Lower lobe of right lung (tissue), 2 donors: ENCODE results near the gene NFIA. TPM values are rescaled to one million over a fixed set of nuclear protein-coding genes. Genes with fewer than 3 reads are reported as not detected.

Experiments used
- ATAC-seq, 2 donors: fragments of 200-7000 bp; cut with Tn5 transposase; one replicate each; pipeline ENCODE4 v1.9.1; 2020 to 2022; ENCODE audit warnings: mild to moderate bottlenecking in 2 of 2, moderate library complexity in 2 of 2
- DNase-seq: peaks from one replicate; pipeline ENCODE4 v3.0.0-alpha.2; 2020
- H3K27ac ChIP-seq: fragments of 200-600 bp; one replicate; pipeline ENCODE4 v1.8.0; 2022
- H3K27me3 ChIP-seq: fragments of 200-600 bp; one replicate; pipeline ENCODE4 v1.8.0; 2022; ENCODE audit warnings: low read depth
- H3K36me3 ChIP-seq: fragments of 200-600 bp; one replicate; pipeline ENCODE4 v1.8.0; 2022; ENCODE audit warnings: mild to moderate bottlenecking
- H3K4me1 ChIP-seq: fragments of 200-600 bp; one replicate; pipeline ENCODE4 v1.8.0; 2022
- H3K4me3 ChIP-seq: fragments of 200-600 bp; one replicate; pipeline ENCODE4 v1.8.0; 2022; ENCODE audit warnings: mild to moderate bottlenecking
- H3K9me3 ChIP-seq: fragments of 200-600 bp; one replicate; pipeline ENCODE4 v1.8.0; 2022
- CTCF ChIP-seq: fragments of 200-600 bp; IDR thresholded peaks from one replicate; pipeline ENCODE4 v1.8.0; 2022; ENCODE audit warnings: antibody characterized with exemption, mild to moderate bottlenecking
- intact Hi-C: fragments of 100-400 bp; cut with DNase I; formaldehyde crosslinking; loops from one replicate; pipeline ENCODE4 v1.11.0; 2022
- total RNA-seq: library from RNA; stranded (reverse); fragmentation: NEBNext Ultra II Directional; extraction: Animal tissue kit (Norgen Biotek cat#: 25700); gene quantifications from one replicate; pipeline ENCODE4 v1.2.1, GENCODE V29; 2021
- donor health status: DM: no; HTN: yes; CAD: no; lungs with severe emphysema.

Gene NFIA
- total RNA-seq, 1 donor from 2014 or later, result 70.0 TPM

GRCh38 chr1:61391730-61392129, 309.4 kb downstream of the NFIA start:
- no peak for TF ChIP-seq CTCF
- Histone ChIP-seq H3K27ac (no peak overlapping the region), H3K4me1 (peaks cover 4% of the 10 kb centered on the region), H3K36me3 (peaks cover 11% of the 10 kb centered on the region), H3K27me3 (no peaks in the 10 kb centered on the region), H3K4me3 (no peak overlapping the region), H3K9me3 (peaks cover 9% of the 10 kb centered on the region)
- DNase-seq, result no peak
- intact Hi-C loops, result no loop called here
- ATAC-seq, result no peak

- ATAC-seq, result no peak
- H3K4me1 ChIP-seq, result peaks cover 4% of the 10 kb centered on the region
- no peak for DNase-seq
- no peak for TF ChIP-seq CTCF
- intact Hi-C loops, result no loop called here
- no peak overlapping the region for H3K4me3 ChIP-seq
- H3K9me3 ChIP-seq, result peaks cover 9% of the 10 kb centered on the region
- H3K27ac ChIP-seq, result no peak overlapping the region
- peaks cover 7% of the 10 kb centered on the region for H3K36me3 ChIP-seq
- H3K27me3 ChIP-seq, result no peaks in the 10 kb centered on the region
Observed at GRCh38 chr1:61392409-61393242, 310.3 kb downstream of the NFIA start.

GRCh38 chr1:61393575-61393974, 311.2 kb downstream of the NFIA start:
- no peaks in the 10 kb centered on the region for H3K27me3 ChIP-seq
- peaks cover 4% of the 10 kb centered on the region for H3K4me1 ChIP-seq
- no peak overlapping the region for H3K27ac ChIP-seq
- no peak overlapping the region for H3K4me3 ChIP-seq
- H3K36me3 ChIP-seq, result peaks cover 4% of the 10 kb centered on the region
- no peak for TF ChIP-seq CTCF
- intact Hi-C loops, result no loop called here
- ATAC-seq, result no peak
- peaks cover 7% of the 10 kb centered on the region for H3K9me3 ChIP-seq
- no peak for DNase-seq

- no peak for DNase-seq
- TF ChIP-seq CTCF, result no peak
Observed at GRCh38 chr1:61395146-61395800, 312.9 kb downstream of the NFIA start.

GRCh38 chr1:61397495-61397894, 315.1 kb downstream of the NFIA start:
- no peak for DNase-seq
- H3K4me3 ChIP-seq, result no peak overlapping the region
- H3K9me3 ChIP-seq, result no peaks in the 10 kb centered on the region
- ATAC-seq, result no peak
- peaks cover 9% of the 10 kb centered on the region for H3K4me1 ChIP-seq
- intact Hi-C loops, result no loop called here
- no peaks in the 10 kb centered on the region for H3K27me3 ChIP-seq
- no peak overlapping the region for H3K27ac ChIP-seq
- no peaks in the 10 kb centered on the region for H3K36me3 ChIP-seq
- no peak for TF ChIP-seq CTCF

More at GRCh38 chr1:61395146-61395800, 312.9 kb downstream of the NFIA start:
- H3K4me3 ChIP-seq, result no peak overlapping the region
- intact Hi-C loops, result no loop called here
- peaks cover under 1% of the 10 kb centered on the region for H3K36me3 ChIP-seq
- no peaks in the 10 kb centered on the region for H3K9me3 ChIP-seq
- H3K4me1 ChIP-seq, result peaks cover 7% of the 10 kb centered on the region
- H3K27ac ChIP-seq, result no peak overlapping the region
- no peaks in the 10 kb centered on the region for H3K27me3 ChIP-seq
- ATAC-seq, result no peak
